Spleen (tissue), 7 donors: ENCODE measurements around the gene MINAR1.

Experiments
- POLR2A ChIP-seq, 3 donors: fragments of 450-650 bp; IDR thresholded peaks; one replicate each; pipeline ENCODE4 v1.5.1; 2017; ENCODE audit warnings: antibody characterized with exemption in 3 of 3, mild to moderate bottlenecking in 1 of 3
- TF ChIP-seq, protein P1 (sequence below), 11 experiments: fragments of 200-600 bp in 7 of 11; fragments of 450-650 bp in 4 of 11; sonication (generic) in 4 of 11; IDR thresholded peaks in 8 of 11; conservative IDR thresholded peaks in 3 of 11; 1 replicate in 7 of 11; 2 replicates in 4 of 11; pipeline versions ENCODE4 v1.4.0 to v1.8.0; 2016 to 2021; ENCODE audit warnings: antibody characterized with exemption in 11 of 11, inconsistent platforms in 4 of 11, mild to moderate bottlenecking in 1 of 11
- donor health status: DM: no; HTN: no; CAD: no; lungs with moderate emphysema.
- donor health status: DM: no; HTN: no; CAD: no.
- donor health status: DM: no; HTN: no; CAD: no.

DNA sequence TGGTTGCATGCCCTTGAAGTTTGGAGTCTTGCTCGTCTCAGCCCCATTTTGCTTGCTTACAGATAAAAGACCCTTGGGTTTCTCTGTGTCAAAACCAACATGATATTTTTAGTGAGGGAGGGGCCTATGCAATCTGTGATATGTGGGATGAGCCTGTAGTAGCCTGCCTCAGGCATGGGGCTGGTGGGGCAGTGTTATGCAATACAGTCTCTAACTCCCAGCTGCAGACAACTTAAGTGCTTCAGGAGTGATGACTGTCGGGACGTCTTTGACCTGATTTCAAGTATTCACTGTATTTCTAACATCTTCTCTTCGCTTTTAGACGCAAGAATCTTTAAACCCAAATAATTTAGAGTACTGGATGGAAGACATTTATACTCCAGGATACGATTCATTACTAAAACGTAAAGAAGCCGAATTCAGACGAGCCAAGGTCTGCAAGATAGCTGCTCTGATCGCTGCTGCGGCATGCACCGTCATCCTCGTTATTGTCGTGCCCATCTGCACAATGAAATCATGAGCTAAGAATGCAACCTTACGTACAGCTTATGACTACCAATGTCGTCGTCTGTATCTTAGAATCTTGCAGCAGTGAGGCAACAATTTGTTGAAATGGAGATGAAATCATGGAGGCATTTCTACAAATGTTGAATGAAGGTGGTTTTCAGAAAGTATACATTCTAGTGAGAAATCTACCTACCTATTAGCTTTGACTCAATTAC is 35.9 kb downstream of the MINAR1 start:
- TF ChIP-seq, protein P1, sequence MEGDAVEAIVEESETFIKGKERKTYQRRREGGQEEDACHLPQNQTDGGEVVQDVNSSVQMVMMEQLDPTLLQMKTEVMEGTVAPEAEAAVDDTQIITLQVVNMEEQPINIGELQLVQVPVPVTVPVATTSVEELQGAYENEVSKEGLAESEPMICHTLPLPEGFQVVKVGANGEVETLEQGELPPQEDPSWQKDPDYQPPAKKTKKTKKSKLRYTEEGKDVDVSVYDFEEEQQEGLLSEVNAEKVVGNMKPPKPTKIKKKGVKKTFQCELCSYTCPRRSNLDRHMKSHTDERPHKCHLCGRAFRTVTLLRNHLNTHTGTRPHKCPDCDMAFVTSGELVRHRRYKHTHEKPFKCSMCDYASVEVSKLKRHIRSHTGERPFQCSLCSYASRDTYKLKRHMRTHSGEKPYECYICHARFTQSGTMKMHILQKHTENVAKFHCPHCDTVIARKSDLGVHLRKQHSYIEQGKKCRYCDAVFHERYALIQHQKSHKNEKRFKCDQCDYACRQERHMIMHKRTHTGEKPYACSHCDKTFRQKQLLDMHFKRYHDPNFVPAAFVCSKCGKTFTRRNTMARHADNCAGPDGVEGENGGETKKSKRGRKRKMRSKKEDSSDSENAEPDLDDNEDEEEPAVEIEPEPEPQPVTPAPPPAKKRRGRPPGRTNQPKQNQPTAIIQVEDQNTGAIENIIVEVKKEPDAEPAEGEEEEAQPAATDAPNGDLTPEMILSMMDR (IDR thresholded peaks at IDR 0.05 in 8 of 11, conservative IDR thresholded peaks at IDR 0.05 in 3 of 11), result no peak
- TF ChIP-seq POLR2A (IDR thresholded peaks at IDR 0.05), result no peak
